ENCODE measurements around the gene ZACN. TPM values are rescaled to one million over a fixed set of nuclear protein-coding genes. Genes with fewer than 3 reads are reported as not detected.

The ZACN gene
- polyA plus RNA-seq, 1 of the 3 experiments (the other 2 are of a cell fraction), result not detected

GRCh38 chr17:76050538-76051467, 28.2 kb upstream of the ZACN start:
- POLR2A ChIA-PET, result no interaction called here
- H3K79me2 ChIP-seq (ENCODE audit: insufficient read depth), result peaks cover 22% of the 10 kb centered on the region; the same call in 1 of the 2 replicates
- CTCF ChIA-PET, result interaction anchor here (0.8 to 2.6 kb wide), 6 partner anchors 9 to 229 kb away, joined by 3 to 17 read pairs (median 5); partner anchors contain the start of gene GALR2

DNA sequence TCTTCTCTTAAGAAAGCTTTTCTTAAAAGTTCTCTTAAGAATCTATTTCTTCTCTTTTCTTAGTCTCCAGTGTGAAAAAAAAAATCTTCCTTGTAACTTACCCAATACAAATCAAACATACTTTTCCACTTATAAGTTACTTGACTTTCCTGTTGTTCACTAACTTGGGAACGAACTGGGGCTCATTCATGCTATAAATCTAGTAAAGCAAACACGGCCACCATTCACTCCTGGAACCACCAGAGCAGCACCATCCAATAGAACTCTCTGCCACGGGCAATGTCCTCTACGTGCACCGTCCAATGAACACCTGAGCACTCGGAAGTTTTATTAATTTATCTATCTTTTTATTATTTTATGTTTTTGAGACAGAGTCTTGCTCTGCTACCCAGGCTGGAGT, 27.4 kb upstream of the ZACN start:
- no peak for DNase-seq
- Histone ChIP-seq H3K4me1 (ENCODE audit: control insufficient read depth in 1 of 2, insufficient read depth in 2 of 2, low read depth in 1 of 2, low read length in 1 of 2) (no peaks in the 10 kb centered on the region), H3K9me2 (no peaks in the 10 kb centered on the region), H3K27me3 (ENCODE audit: insufficient read depth) (no peaks in the 10 kb centered on the region), H4K20me1 (ENCODE audit: insufficient read depth) (no peaks in the 10 kb centered on the region), H3K9me3 (no peaks in the 10 kb centered on the region), H3K4me3 (ENCODE audit: low read depth in 2 of 2, low read length in 1 of 2) (no peak overlapping the region), H3K36me3 (replicated peaks in 1 of 2; ENCODE audit: control insufficient read depth in 1 of 2, insufficient read depth in 2 of 2, low read length in 1 of 2) (peaks cover 64 to 78% of the 10 kb centered on the region in 2 experiments), H3F3A (replicated peaks; ENCODE audit: insufficient read depth) (peaks cover 13% of the 10 kb centered on the region), H3K4me2 (no peak overlapping the region), H3K9ac (no peak overlapping the region), H3K27ac (ENCODE audit: low read depth in 2 of 2, low read length in 1 of 2) (no peak overlapping the region), H2AFZ (ENCODE audit: low read depth) (no peak overlapping the region), H3K79me2 (ENCODE audit: insufficient read depth) (peaks cover 22% of the 10 kb centered on the region; the same call in 1 of the 2 replicates)
- POLR2A ChIA-PET, result no interaction called here
- no peak for TF ChIP-seq RCOR1 (IDR thresholded peaks at IDR 0.05; ENCODE audit: low read length)
- TF ChIP-seq RFX5 (IDR thresholded peaks at IDR 0.05; ENCODE audit: low read length), result no peak
- WGBS (ENCODE audit: low lambda C conversion rate), result 92% methylated on average over 6 of the region's 6 CpGs
- CTCF ChIA-PET, result interaction anchor here (1.3 to 2.6 kb wide), 4 partner anchors 23 to 228 kb away, joined by 3 to 17 read pairs (median 5); partner anchors contain the start of gene GALR2

More at GRCh38 chr17:76050538-76051467, 28.2 kb upstream of the ZACN start:
- H3K9me3 ChIP-seq, result no peaks in the 10 kb centered on the region
- H3K36me3 ChIP-seq (replicated peaks in 1 of 2; ENCODE audit: control insufficient read depth in 1 of 2, insufficient read depth in 2 of 2, low read length in 1 of 2), result peaks cover 61 to 77% of the 10 kb centered on the region in 2 experiments
- H3K27ac ChIP-seq (ENCODE audit: low read depth in 2 of 2, low read length in 1 of 2), result no peak overlapping the region
- H4K20me1 ChIP-seq (ENCODE audit: insufficient read depth), result no peaks in the 10 kb centered on the region
- TF ChIP-seq NRF1 (IDR thresholded peaks at IDR 0.05; ENCODE audit: low read depth, low read length), result no peak
- no peak for TF ChIP-seq ELF1 (IDR thresholded peaks at IDR 0.05)
- TF ChIP-seq ZBTB33 (IDR thresholded peaks at IDR 0.05; ENCODE audit: borderline replicate concordance, low read depth), result no peak
- no peak for TF ChIP-seq NFIC (IDR thresholded peaks at IDR 0.05; ENCODE audit: borderline replicate concordance)
- TF ChIP-seq, protein P1, sequence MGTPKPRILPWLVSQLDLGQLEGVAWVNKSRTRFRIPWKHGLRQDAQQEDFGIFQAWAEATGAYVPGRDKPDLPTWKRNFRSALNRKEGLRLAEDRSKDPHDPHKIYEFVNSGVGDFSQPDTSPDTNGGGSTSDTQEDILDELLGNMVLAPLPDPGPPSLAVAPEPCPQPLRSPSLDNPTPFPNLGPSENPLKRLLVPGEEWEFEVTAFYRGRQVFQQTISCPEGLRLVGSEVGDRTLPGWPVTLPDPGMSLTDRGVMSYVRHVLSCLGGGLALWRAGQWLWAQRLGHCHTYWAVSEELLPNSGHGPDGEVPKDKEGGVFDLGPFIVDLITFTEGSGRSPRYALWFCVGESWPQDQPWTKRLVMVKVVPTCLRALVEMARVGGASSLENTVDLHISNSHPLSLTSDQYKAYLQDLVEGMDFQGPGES (IDR thresholded peaks at IDR 0.05; ENCODE audit: low read depth, low read length), result no peak
- no peaks in the 10 kb centered on the region for H3K9me2 ChIP-seq
- H2AFZ ChIP-seq (ENCODE audit: low read depth), result no peak overlapping the region
- H3F3A ChIP-seq (replicated peaks; ENCODE audit: insufficient read depth), result peaks cover 13% of the 10 kb centered on the region
- H3K4me3 ChIP-seq (ENCODE audit: low read depth in 2 of 2, low read length in 1 of 2), result no peak overlapping the region
- DNase-seq, result no peak
- no peak overlapping the region for H3K9ac ChIP-seq
- 91% methylated on average over 11 of the region's 11 CpGs for WGBS (ENCODE audit: low lambda C conversion rate)
- no peak overlapping the region for H3K4me2 ChIP-seq
- no peaks in the 10 kb centered on the region for H3K27me3 ChIP-seq (ENCODE audit: insufficient read depth)
- H3K4me1 ChIP-seq (ENCODE audit: control insufficient read depth in 1 of 2, insufficient read depth in 2 of 2, low read depth in 1 of 2, low read length in 1 of 2), result no peaks in the 10 kb centered on the region
